Osteoblast (primary cell): ENCODE measurements around the gene TRAM2. TPM values are rescaled to one million over a fixed set of nuclear protein-coding genes. Genes with fewer than 3 reads are reported as not detected.

ENCODE experiments used
- DNase-seq: peaks from one replicate; pipeline ENCODE4 v3.0.0; 2011; ENCODE audit warnings: low spot score, mixed read lengths; ENCODE audit not compliant: insufficient read length; ENCODE audit errors: missing footprints
- H2AFZ ChIP-seq: 2 replicates; pipeline ENCODE4 v1.6.0; 2011; ENCODE audit warnings: mild to moderate bottlenecking, low read length
- H3K27ac ChIP-seq: 2 replicates; pipeline ENCODE4 v1.5.1; 2011; ENCODE audit warnings: mild to moderate bottlenecking, low read depth, low read length, moderate library complexity
- H3K27me3 ChIP-seq: 2 replicates; pipeline ENCODE4 v1.6.0; 2012; ENCODE audit warnings: mild to moderate bottlenecking, control low read depth, inconsistent platforms, low read length, moderate library complexity; ENCODE audit not compliant: insufficient read depth
- H3K36me3 ChIP-seq: 2 replicates; pipeline ENCODE4 v1.5.1; 2011; ENCODE audit warnings: mild to moderate bottlenecking, low read length, control low read depth, moderate library complexity; ENCODE audit not compliant: insufficient read depth
- H3K4me1 ChIP-seq: 2 replicates; pipeline ENCODE4 v1.5.1; 2011; ENCODE audit warnings: mild to moderate bottlenecking, low read length, control low read depth, moderate library complexity; ENCODE audit not compliant: insufficient read depth
- H3K4me2 ChIP-seq: 2 replicates; pipeline ENCODE4 v1.6.0; 2011; ENCODE audit warnings: mild to moderate bottlenecking, low read length; ENCODE audit not compliant: insufficient read depth
- H3K4me3 ChIP-seq: fragments of 200-600 bp; sonication (generic); 3 replicates; pipeline ENCODE4 v1.5.1; 2012; ENCODE audit warnings: mild to moderate bottlenecking, low read length, inconsistent platforms; ENCODE audit not compliant: insufficient read depth
- H3K79me2 ChIP-seq: 2 replicates; pipeline ENCODE4 v1.6.0; 2012; ENCODE audit warnings: mild to moderate bottlenecking, low read length, control low read depth, inconsistent platforms; ENCODE audit not compliant: insufficient read depth
- H3K9me3 ChIP-seq: 2 replicates; pipeline ENCODE4 v1.5.1; 2011; ENCODE audit warnings: low read depth, low read length, control low read depth
- H4K20me1 ChIP-seq: 2 replicates; pipeline ENCODE4 v1.6.0; 2012; ENCODE audit warnings: mild to moderate bottlenecking, low read length, control low read depth; ENCODE audit not compliant: insufficient read depth
- CTCF ChIP-seq: IDR thresholded peaks from 2 replicates; pipeline ENCODE4 v1.5.1; 2011; ENCODE audit warnings: mild to moderate bottlenecking, low read depth, low read length, moderate library complexity; ENCODE audit errors: extremely low read depth
- total RNA-seq: library from RNA; depleted of rRNA; stranded (reverse); fragments of >200 nt; gene quantifications from 2 replicates; pipeline ENCODE4 v1.2.3, GENCODE V29; 2012

TRAM2 gene
- total RNA-seq, 1 donor, result 155 TPM

DNA sequence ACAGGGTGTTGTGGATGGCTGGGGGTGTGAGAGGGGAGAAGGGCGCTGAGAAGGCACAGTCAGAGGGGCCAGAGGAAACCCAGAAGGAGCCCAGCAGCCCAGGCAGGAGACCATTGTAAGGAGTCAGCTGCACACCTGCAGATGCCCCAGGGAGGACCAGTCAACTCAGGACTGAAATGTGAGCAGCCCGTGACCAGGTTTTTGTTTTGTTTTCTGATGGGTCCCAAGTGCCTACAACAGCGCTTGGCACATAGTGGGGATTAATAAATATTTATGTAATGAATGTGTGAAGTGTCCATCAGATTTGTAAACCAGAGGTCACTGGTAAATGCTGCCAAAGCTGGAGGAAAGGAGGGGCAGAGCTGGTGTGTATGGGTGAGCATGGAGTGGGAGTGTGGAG lies 30.2 kb downstream of the TRAM2 start:
- Histone ChIP-seq H3K27me3 (no peaks in the 10 kb centered on the region), H3K27ac (peak overlapping the region; percentile 82), H3K79me2 (peaks cover 99% of the 10 kb centered on the region), H3K4me3 (no peak overlapping the region), H3K4me2 (no peak overlapping the region), H3K36me3 (peaks cover 56% of the 10 kb centered on the region), H4K20me1 (peaks cover 5% of the 10 kb centered on the region), H2AFZ (no peak overlapping the region), H3K4me1 (peaks cover 98% of the 10 kb centered on the region), H3K9me3 (no peaks in the 10 kb centered on the region)
- no peak for DNase-seq
- TF ChIP-seq CTCF, result no peak

DNA sequence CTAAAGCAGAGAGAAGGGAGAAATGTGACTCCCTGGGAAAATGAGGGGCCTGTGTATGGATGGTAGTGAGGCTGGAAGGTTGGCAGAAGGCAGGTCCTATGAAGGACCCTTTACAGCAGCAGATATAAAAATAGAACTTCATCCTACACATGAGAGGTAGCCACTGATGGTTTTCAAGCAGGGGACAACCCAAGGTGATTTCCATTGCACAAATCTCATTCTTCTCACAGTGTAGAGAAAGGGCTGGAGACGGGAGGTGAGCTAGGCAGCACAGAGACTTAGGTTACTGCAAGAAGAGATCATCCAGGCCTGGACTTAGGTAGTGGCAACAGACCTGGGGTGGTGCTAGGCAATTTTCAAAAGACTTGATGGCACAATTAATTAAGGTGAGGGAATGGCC lies 30.7 kb downstream of the TRAM2 start:
- H3K36me3 ChIP-seq, result peaks cover 59% of the 10 kb centered on the region
- TF ChIP-seq CTCF, result no peak

GRCh38 chr6:52545406-52546119 lies 31.3 kb downstream of the TRAM2 start:
- peaks cover 55% of the 10 kb centered on the region for H3K36me3 ChIP-seq
- no peak overlapping the region for H2AFZ ChIP-seq
- no peaks in the 10 kb centered on the region for H3K27me3 ChIP-seq
- H3K4me1 ChIP-seq, result peaks cover 98% of the 10 kb centered on the region
- H3K4me2 ChIP-seq, result peak overlapping the region; percentile 15
- H4K20me1 ChIP-seq, result peaks cover 5% of the 10 kb centered on the region
- H3K79me2 ChIP-seq, result peaks cover 99% of the 10 kb centered on the region
- TF ChIP-seq CTCF, result no peak
- no peak for DNase-seq
- H3K4me3 ChIP-seq, result no peak overlapping the region
- no peaks in the 10 kb centered on the region for H3K9me3 ChIP-seq
- peak overlapping the region; percentile 82 for H3K27ac ChIP-seq

More for the DNA sequence above, 30.7 kb downstream of the TRAM2 start:
- no peak overlapping the region for H2AFZ ChIP-seq
- H3K4me3 ChIP-seq, result no peak overlapping the region
- H3K4me2 ChIP-seq, result peak overlapping the region; percentile 15
- H4K20me1 ChIP-seq, result peaks cover 5% of the 10 kb centered on the region
- peaks cover 99% of the 10 kb centered on the region for H3K79me2 ChIP-seq
- peak overlapping the region; percentile 82 for H3K27ac ChIP-seq
- H3K4me1 ChIP-seq, result peaks cover 98% of the 10 kb centered on the region
- no peaks in the 10 kb centered on the region for H3K27me3 ChIP-seq
- H3K9me3 ChIP-seq, result no peaks in the 10 kb centered on the region
- no peak for DNase-seq

GRCh38 chr6:52544602-52545405 lies 32.1 kb downstream of the TRAM2 start:
- Histone ChIP-seq H2AFZ (no peak overlapping the region), H3K36me3 (peaks cover 54% of the 10 kb centered on the region), H3K4me3 (no peak overlapping the region), H3K27ac (peak overlapping the region; percentile 82), H3K27me3 (no peaks in the 10 kb centered on the region), H4K20me1 (peaks cover 7% of the 10 kb centered on the region), H3K4me2 (peak overlapping the region; percentile 67), H3K79me2 (peaks cover 98% of the 10 kb centered on the region), H3K9me3 (no peaks in the 10 kb centered on the region), H3K4me1 (peaks cover 98% of the 10 kb centered on the region)
- no peak for DNase-seq
- no peak for TF ChIP-seq CTCF
